Ovary (tissue), 3 donors: ENCODE measurements around the gene SRL.

ENCODE experiments used
- CTCF ChIP-seq, 3 donors: fragments of 450-650 bp in 2 of 3; fragments of 200-600 bp in 1 of 3; IDR thresholded peaks; one replicate each; pipeline versions ENCODE4 v1.5.1 to v1.8.0; 2016 to 2022; ENCODE audit warnings: antibody characterized with exemption in 3 of 3, mild to moderate bottlenecking in 1 of 3
- POLR2A ChIP-seq: fragments of 450-650 bp; IDR thresholded peaks from one replicate; pipeline ENCODE4 v1.6.1; 2017; ENCODE audit warnings: antibody characterized with exemption, mild to moderate bottlenecking, moderate library complexity
- donor health status: DM: no; HTN: no; CAD: no.

- peak; percentile 46 to 76 (median 68) for TF ChIP-seq CTCF (IDR thresholded peaks at IDR 0.05)
- no peak for TF ChIP-seq POLR2A
Observed at GRCh38 chr16:4200000-4200780, 41.7 kb downstream of the SRL start.
